ENCODE results near the gene SH3PXD2A. TPM values are rescaled to one million over a fixed set of nuclear protein-coding genes. Genes with fewer than 3 reads are reported as not detected.
A peak's percentile ranks its signal among the peaks of the same experiment; 100 is the strongest.

The SH3PXD2A gene, protein sequence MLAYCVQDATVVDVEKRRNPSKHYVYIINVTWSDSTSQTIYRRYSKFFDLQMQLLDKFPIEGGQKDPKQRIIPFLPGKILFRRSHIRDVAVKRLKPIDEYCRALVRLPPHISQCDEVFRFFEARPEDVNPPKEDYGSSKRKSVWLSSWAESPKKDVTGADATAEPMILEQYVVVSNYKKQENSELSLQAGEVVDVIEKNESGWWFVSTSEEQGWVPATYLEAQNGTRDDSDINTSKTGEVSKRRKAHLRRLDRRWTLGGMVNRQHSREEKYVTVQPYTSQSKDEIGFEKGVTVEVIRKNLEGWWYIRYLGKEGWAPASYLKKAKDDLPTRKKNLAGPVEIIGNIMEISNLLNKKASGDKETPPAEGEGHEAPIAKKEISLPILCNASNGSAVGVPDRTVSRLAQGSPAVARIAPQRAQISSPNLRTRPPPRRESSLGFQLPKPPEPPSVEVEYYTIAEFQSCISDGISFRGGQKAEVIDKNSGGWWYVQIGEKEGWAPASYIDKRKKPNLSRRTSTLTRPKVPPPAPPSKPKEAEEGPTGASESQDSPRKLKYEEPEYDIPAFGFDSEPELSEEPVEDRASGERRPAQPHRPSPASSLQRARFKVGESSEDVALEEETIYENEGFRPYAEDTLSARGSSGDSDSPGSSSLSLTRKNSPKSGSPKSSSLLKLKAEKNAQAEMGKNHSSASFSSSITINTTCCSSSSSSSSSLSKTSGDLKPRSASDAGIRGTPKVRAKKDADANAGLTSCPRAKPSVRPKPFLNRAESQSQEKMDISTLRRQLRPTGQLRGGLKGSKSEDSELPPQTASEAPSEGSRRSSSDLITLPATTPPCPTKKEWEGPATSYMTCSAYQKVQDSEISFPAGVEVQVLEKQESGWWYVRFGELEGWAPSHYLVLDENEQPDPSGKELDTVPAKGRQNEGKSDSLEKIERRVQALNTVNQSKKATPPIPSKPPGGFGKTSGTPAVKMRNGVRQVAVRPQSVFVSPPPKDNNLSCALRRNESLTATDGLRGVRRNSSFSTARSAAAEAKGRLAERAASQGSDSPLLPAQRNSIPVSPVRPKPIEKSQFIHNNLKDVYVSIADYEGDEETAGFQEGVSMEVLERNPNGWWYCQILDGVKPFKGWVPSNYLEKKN
- total RNA-seq (2022) (6.3 and 7.5 TPM in 2 replicates), Bru-seq, nascent RNA (percentile 59 among the genes with signal in this experiment), BruChase-seq, experiment 1, labeled RNA remaining after a 2-hour chase (percentile 52 among the genes with signal in this experiment), BruChase-seq, experiment 2, labeled RNA remaining after a 6-hour chase (percentile 57 among the genes with signal in this experiment)
- long read RNA-seq, partial matches to known transcripts = 1 of 7 reads
- long read RNA-seq, other reads (novel, unspliced or antisense) = 6 of 7 reads

DNA sequence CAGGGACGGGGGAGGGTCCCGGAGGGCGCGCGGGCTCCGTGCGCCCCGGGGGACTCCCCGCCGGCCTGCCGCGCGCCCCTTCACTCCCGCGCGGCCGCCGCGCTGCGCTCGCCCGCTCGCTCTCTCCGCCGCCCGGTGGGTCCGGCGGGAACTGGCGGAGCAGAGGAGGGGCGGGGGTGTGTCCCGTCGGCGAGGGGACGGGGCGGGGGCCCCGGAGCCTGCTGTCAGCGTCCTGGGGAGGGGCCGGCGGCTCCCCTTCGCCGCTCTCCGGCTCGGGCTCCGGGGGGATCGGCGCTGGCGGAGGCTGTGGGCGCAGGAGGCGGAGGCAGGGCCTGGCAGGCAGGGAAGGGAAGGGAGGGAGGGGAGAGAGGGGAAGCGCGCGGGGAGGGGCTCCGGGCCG is at the start of gene SH3PXD2A:
SH3PXD2A (minus strand) TSS at position 153 of the 400 bp plus-strand sequence. CDS start 310 bp downstream, outside the sequence.
- CTCF ChIA-PET = interaction anchor here (0.7 to 2.5 kb wide), 5 partner anchors 19 to 143 kb away, joined by 3 to 8 read pairs (median 6); no protein-coding TSS in a partner anchor
- peaks cover 10% of the 10 kb centered on the region for H3K4me1 Mint-ChIP-seq (ENCODE audit: low read depth, unreplicated experiment)
- intact Hi-C loops (cut with micrococcal nuclease; ENCODE audit: unreplicated experiment) = loop anchor here (2.0 to 10.0 kb wide), 4 partner anchors 19 to 261 kb away; no protein-coding TSS in a partner anchor
- DNase-seq = peak in 1 of 2 experiments; percentile 67
- no TSS peak for BruUV-seq (replicated peaks)
- Histone ChIP-seq H3K36me3 (ENCODE audit: control insufficient read depth, insufficient read depth, low read length) (peaks cover 2% of the 10 kb centered on the region; the same call in 1 of the 2 replicates), H3K9me3 (no peaks in the 10 kb centered on the region), H3K27me3 (replicated peaks; ENCODE audit: control insufficient read depth, insufficient read depth, low read length) (no peaks in the 10 kb centered on the region), H3K4me1 (peaks cover 11% of the 10 kb centered on the region), H3K4me3 (ENCODE audit: low read depth, low read length) (peak within 1 kb of the TSS; percentile 51)
- no peaks in the 10 kb centered on the region for H3K36me3 Mint-ChIP-seq (ENCODE audit: insufficient read depth, unreplicated experiment)
- no peaks in the 10 kb centered on the region for H3K9me3 Mint-ChIP-seq (ENCODE audit: unreplicated experiment)
- peak within 1 kb of the TSS; percentile 34 for H3K27ac Mint-ChIP-seq (ENCODE audit: unreplicated experiment)
- TF ChIP-seq, protein P1, sequence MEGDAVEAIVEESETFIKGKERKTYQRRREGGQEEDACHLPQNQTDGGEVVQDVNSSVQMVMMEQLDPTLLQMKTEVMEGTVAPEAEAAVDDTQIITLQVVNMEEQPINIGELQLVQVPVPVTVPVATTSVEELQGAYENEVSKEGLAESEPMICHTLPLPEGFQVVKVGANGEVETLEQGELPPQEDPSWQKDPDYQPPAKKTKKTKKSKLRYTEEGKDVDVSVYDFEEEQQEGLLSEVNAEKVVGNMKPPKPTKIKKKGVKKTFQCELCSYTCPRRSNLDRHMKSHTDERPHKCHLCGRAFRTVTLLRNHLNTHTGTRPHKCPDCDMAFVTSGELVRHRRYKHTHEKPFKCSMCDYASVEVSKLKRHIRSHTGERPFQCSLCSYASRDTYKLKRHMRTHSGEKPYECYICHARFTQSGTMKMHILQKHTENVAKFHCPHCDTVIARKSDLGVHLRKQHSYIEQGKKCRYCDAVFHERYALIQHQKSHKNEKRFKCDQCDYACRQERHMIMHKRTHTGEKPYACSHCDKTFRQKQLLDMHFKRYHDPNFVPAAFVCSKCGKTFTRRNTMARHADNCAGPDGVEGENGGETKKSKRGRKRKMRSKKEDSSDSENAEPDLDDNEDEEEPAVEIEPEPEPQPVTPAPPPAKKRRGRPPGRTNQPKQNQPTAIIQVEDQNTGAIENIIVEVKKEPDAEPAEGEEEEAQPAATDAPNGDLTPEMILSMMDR (IDR thresholded peaks at IDR 0.05; ENCODE audit: insufficient read depth in 1 of 2, low read depth in 1 of 2, low read length in 1 of 2, severe bottlenecking in 1 of 2, unreplicated experiment in 1 of 2) = no peak
- POLR2A ChIA-PET = no interaction called here
- H3K27me3 Mint-ChIP-seq (ENCODE audit: insufficient read depth, unreplicated experiment) = no peaks in the 10 kb centered on the region
- H3K4me3 Mint-ChIP-seq (ENCODE audit: unreplicated experiment) = peak within 1 kb of the TSS; percentile 77

DNA sequence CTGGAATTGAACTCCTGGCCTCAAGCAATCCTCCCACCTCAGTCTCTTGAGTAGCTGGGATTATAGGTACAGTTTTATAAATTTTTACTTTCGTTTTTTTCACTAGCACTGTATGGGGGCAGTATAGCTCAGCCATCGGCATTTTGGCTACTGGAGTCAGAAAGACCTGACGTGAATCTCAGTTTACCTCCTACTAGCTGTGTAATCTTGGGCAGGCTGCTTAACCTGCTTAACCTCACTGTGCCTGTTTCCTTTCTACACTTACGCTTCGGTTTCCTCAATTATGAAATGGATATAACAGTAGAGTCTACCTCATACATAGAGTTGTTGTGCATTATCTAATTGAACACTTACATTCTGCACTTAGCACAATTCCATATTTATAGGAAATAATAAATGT is 45.9 kb upstream of the SH3PXD2A start:
- no peaks in the 10 kb centered on the region for H3K4me1 Mint-ChIP-seq (ENCODE audit: low read depth, unreplicated experiment)
- intact Hi-C loops (cut with micrococcal nuclease; ENCODE audit: unreplicated experiment) = no loop called here
- H3K4me3 ChIP-seq (ENCODE audit: low read depth, low read length) = no peak overlapping the region
- CTCF ChIA-PET = no interaction called here
- POLR2A ChIA-PET = no interaction called here
- no peak overlapping the region for H3K27ac Mint-ChIP-seq (ENCODE audit: unreplicated experiment)
- DNase-seq = no peak
- peaks cover 11% of the 10 kb centered on the region for H3K36me3 Mint-ChIP-seq (ENCODE audit: insufficient read depth, unreplicated experiment)
- no peaks in the 10 kb centered on the region for H3K9me3 Mint-ChIP-seq (ENCODE audit: unreplicated experiment)
- no peaks in the 10 kb centered on the region for H3K4me1 ChIP-seq
- no peaks in the 10 kb centered on the region for H3K27me3 Mint-ChIP-seq (ENCODE audit: insufficient read depth, unreplicated experiment)
- H3K4me3 Mint-ChIP-seq (ENCODE audit: unreplicated experiment) = no peak overlapping the region
- H3K9me3 ChIP-seq = no peaks in the 10 kb centered on the region
- no TSS peak for BruUV-seq (replicated peaks)
- no peaks in the 10 kb centered on the region for H3K27me3 ChIP-seq (replicated peaks; ENCODE audit: control insufficient read depth, insufficient read depth, low read length)
- TF ChIP-seq, protein P1 (IDR thresholded peaks at IDR 0.05; ENCODE audit: insufficient read depth in 1 of 2, low read depth in 1 of 2, low read length in 1 of 2, severe bottlenecking in 1 of 2, unreplicated experiment in 1 of 2) = no peak
- H3K36me3 ChIP-seq (ENCODE audit: control insufficient read depth, insufficient read depth, low read length) = no peaks in the 10 kb centered on the region

All from Caco-2 (cell line).